NCI-H187 treated with DMSO at 0.1 percent for 48 hours (cell line): Measurements from ENCODE around the gene CHI3L2.

Source experiments
- DNase-seq: peaks from one replicate; lab custom pipeline; 2025; lab: John Stamatoyannopoulos, UW

Gene CHI3L2

GRCh38 chr1:111221276-111221632 lies 6.3 kb upstream of the CHI3L2 start:
- DNase-seq = no peak

- DNase-seq = no peak
These were observed 5.8 kb upstream of the CHI3L2 start for GRCh38 chr1:111221633-111222291.

- no peak for DNase-seq
These were observed 5.0 kb upstream of the CHI3L2 start for GRCh38 chr1:111222308-111223125.

- DNase-seq = no peak
These were observed 4.3 kb upstream of the CHI3L2 start for GRCh38 chr1:111223126-111223685.

- no peak for DNase-seq
These were observed 2.4 kb upstream of the CHI3L2 start for GRCh38 chr1:111225091-111225490.

- DNase-seq = no peak
These were observed 1.7 kb upstream of the CHI3L2 start for GRCh38 chr1:111225717-111226400.

GRCh38 chr1:111227851-111228747 lies 586 bp downstream of the CHI3L2 start:
- DNase-seq = no peak

GRCh38 chr1:111228748-111229126 lies 1.2 kb downstream of the CHI3L2 start:
- no peak for DNase-seq

- no peak for DNase-seq
These were observed 4.6 kb downstream of the CHI3L2 start for GRCh38 chr1:111232134-111232533.

- no peak for DNase-seq
These were observed 6.7 kb downstream of the CHI3L2 start for GRCh38 chr1:111234258-111234657.

- DNase-seq = no peak
These were observed 7.4 kb downstream of the CHI3L2 start for GRCh38 chr1:111234866-111235265.

GRCh38 chr1:111236379-111236778 lies 8.9 kb downstream of the CHI3L2 start:
- DNase-seq = no peak

GRCh38 chr1:111236806-111237205 lies 9.3 kb downstream of the CHI3L2 start:
- no peak for DNase-seq

- DNase-seq = no peak
These were observed 10.7 kb downstream of the CHI3L2 start for GRCh38 chr1:111238056-111238795.

- no peak for DNase-seq
These were observed 14.3 kb downstream of the CHI3L2 start for GRCh38 chr1:111241797-111242196.

- DNase-seq = no peak
These were observed 15.5 kb downstream of the CHI3L2 start for GRCh38 chr1:111242805-111243523.

- no peak for DNase-seq
These were observed 19.8 kb downstream of the CHI3L2 start for GRCh38 chr1:111247125-111247838.

- DNase-seq = no peak
These were observed 22.4 kb downstream of the CHI3L2 start for GRCh38 chr1:111249960-111250359.

GRCh38 chr1:111251570-111251969 lies 24.1 kb downstream of the CHI3L2 start:
- no peak for DNase-seq

GRCh38 chr1:111252786-111253185 lies 25.3 kb downstream of the CHI3L2 start:
- no peak for DNase-seq
